Neural cell (in vitro differentiated cells): ENCODE results near the gene PKNOX2.

Experiments used
- EP300 ChIP-seq: fragments of 450-650 bp; conservative IDR thresholded peaks from 2 replicates; pipeline ENCODE4 v1.6.1; 2014; ENCODE audit warnings: antibody characterized with exemption, mild to moderate bottlenecking, moderate library complexity; ENCODE audit not compliant: poor library complexity, severe bottlenecking
- EZH2 ChIP-seq: fragments of 200-600, 300-800 bp; shearing (Covaris generic), sonication (generic); IDR thresholded peaks from 2 replicates; pipeline ENCODE4 v1.6.1; 2014; ENCODE audit warnings: antibody characterized with exemption, low read length, borderline replicate concordance, mild to moderate bottlenecking; ENCODE audit not compliant: insufficient read depth, poor library complexity, severe bottlenecking
- POLR2AphosphoS5 ChIP-seq: IDR thresholded peaks from 2 replicates; pipeline ENCODE4 v1.6.1; 2012
- REST ChIP-seq: IDR thresholded peaks from 2 replicates; pipeline ENCODE4 v1.6.1; 2012; ENCODE audit warnings: borderline replicate concordance
- TF ChIP-seq, protein P1 (sequence below): fragments of 450-650 bp; IDR thresholded peaks from 2 replicates; pipeline ENCODE4 v1.5.1; 2014; ENCODE audit warnings: antibody characterized with exemption, mild to moderate bottlenecking, moderate library complexity; ENCODE audit not compliant: poor library complexity, severe bottlenecking

DNA sequence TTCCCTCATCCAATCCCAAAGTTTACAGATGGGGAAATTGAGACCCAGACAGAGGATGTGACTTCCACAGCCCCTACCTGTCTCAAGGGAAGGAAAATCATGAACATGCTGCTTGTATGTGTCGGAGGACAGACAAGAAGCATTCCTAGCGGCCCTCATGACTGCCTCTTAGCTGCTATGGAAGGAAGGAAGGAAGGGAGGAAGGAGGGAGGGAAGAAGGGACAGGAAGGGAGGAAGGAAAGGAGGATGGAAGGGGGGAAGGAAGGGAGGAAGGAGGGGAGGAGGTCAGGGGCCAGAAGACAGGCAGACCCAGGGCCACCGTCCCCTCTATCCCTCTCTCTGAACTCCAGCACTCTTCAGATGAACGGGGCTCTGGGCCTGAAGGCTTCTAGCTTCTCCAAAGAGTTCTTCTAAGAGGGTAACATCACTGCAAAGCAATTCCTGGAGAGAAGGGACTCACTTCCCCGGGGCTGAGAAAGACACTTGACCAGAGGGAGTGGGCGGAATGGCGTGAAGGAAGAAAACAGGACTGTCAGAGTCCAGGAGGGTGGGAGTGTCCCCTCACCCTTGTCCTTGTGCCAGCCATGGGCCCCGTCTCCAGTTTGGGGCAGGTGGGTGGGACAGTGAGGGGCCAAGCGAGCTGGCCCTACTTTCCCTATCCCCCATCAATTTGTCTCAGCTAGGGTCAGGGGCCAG, 182.2 kb downstream of the PKNOX2 start:
- TF ChIP-seq, protein P1, sequence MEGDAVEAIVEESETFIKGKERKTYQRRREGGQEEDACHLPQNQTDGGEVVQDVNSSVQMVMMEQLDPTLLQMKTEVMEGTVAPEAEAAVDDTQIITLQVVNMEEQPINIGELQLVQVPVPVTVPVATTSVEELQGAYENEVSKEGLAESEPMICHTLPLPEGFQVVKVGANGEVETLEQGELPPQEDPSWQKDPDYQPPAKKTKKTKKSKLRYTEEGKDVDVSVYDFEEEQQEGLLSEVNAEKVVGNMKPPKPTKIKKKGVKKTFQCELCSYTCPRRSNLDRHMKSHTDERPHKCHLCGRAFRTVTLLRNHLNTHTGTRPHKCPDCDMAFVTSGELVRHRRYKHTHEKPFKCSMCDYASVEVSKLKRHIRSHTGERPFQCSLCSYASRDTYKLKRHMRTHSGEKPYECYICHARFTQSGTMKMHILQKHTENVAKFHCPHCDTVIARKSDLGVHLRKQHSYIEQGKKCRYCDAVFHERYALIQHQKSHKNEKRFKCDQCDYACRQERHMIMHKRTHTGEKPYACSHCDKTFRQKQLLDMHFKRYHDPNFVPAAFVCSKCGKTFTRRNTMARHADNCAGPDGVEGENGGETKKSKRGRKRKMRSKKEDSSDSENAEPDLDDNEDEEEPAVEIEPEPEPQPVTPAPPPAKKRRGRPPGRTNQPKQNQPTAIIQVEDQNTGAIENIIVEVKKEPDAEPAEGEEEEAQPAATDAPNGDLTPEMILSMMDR: no peak
- TF ChIP-seq EZH2: no peak
- no peak for TF ChIP-seq POLR2AphosphoS5
- no peak for TF ChIP-seq EP300
- TF ChIP-seq REST: no peak
